Mesothelial cell of epicardium (in vitro differentiated cells): Measurements from ENCODE around the gene FOS. TPM values are rescaled to one million over a fixed set of nuclear protein-coding genes. Genes with fewer than 3 reads are reported as not detected.
A peak's percentile ranks its signal among the peaks of the same experiment; 100 is the strongest.

ENCODE experiments used
- DNase-seq, 2 experiments: peaks; one replicate each; pipeline ENCODE4 v3.0.0; 2021; ENCODE audit warnings: low spot score in 2 of 2; ENCODE audit not compliant: unreplicated experiment in 2 of 2
- H3K27ac Mint-ChIP-seq: 2 replicates; pipeline ENCODE4 v1.8.0; 2021; ENCODE audit warnings: mixed read lengths
- H3K27me3 Mint-ChIP-seq: 2 replicates; pipeline ENCODE4 v1.8.0; 2021; ENCODE audit warnings: low read depth, mixed read lengths
- H3K36me3 Mint-ChIP-seq: 2 replicates; pipeline ENCODE4 v1.8.0; 2021; ENCODE audit warnings: mixed read lengths
- H3K4me1 Mint-ChIP-seq: 2 replicates; pipeline ENCODE4 v1.8.0; 2021; ENCODE audit warnings: mixed read lengths
- H3K4me3 Mint-ChIP-seq: 2 replicates; pipeline ENCODE4 v1.8.0; 2021; ENCODE audit warnings: mild to moderate bottlenecking, moderate library complexity, mixed read lengths
- H3K9me3 Mint-ChIP-seq: 2 replicates; pipeline ENCODE4 v1.8.0; 2021; ENCODE audit warnings: mixed read lengths
- CTCF ChIP-seq: fragments of 200-600 bp; sonication (generic); IDR thresholded peaks from one replicate; pipeline ENCODE4 v1.5.0; 2021; ENCODE audit warnings: antibody characterized with exemption; ENCODE audit not compliant: unreplicated experiment
- total RNA-seq: library from RNA; stranded (reverse); gene quantifications from 3 replicates; pipeline ENCODE4 v1.2.1, GENCODE V29; 2021

Gene FOS
- total RNA-seq, 1 donor from 2014 or later, result 789 TPM

DNA sequence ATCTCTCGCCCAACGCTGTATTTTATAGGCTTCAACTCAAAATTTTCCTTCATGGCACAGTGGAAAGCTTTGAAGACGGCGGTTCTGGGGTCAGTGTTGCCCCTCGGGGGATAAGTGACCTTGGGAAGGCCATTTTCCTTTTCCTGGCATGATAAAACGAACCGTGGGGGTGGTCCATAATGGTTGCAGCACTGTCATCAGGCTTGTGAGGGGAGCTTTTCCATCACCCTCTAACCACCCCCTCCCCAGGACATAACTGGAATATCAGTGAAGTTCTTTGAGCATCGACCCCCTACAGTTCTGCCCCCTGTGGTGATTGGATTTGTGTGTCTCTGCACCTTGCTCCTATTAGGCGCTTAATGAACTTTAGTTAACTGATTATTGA is 16.0 kb downstream of the FOS start:
- H3K4me1 Mint-ChIP-seq, result peaks cover 38% of the 10 kb centered on the region
- DNase-seq, result no peak
- peak; percentile 17 for TF ChIP-seq CTCF
- H3K4me3 Mint-ChIP-seq, result peak overlapping the region; percentile 78
- H3K9me3 Mint-ChIP-seq, result no peaks in the 10 kb centered on the region
- no peaks in the 10 kb centered on the region for H3K36me3 Mint-ChIP-seq
- peak overlapping the region; percentile 94 for H3K27ac Mint-ChIP-seq
- H3K27me3 Mint-ChIP-seq, result no peaks in the 10 kb centered on the region

GRCh38 chr14:75295061-75295461 is 16.4 kb downstream of the FOS start:
- Mint-ChIP-seq H3K27me3 (no peaks in the 10 kb centered on the region), H3K4me3 (peak overlapping the region; percentile 78), H3K27ac (peak overlapping the region; percentile 94), H3K4me1 (peaks cover 39% of the 10 kb centered on the region), H3K36me3 (no peaks in the 10 kb centered on the region), H3K9me3 (no peaks in the 10 kb centered on the region)
- DNase-seq, result peak in 1 of 2 experiments; percentile 63
- no peak for TF ChIP-seq CTCF

GRCh38 chr14:75295491-75296345 is 17.1 kb downstream of the FOS start:
- TF ChIP-seq CTCF, result peak; percentile 86
- Mint-ChIP-seq H3K4me1 (peaks cover 39% of the 10 kb centered on the region), H3K4me3 (peak overlapping the region; percentile 78), H3K9me3 (no peaks in the 10 kb centered on the region), H3K27me3 (no peaks in the 10 kb centered on the region), H3K27ac (peak overlapping the region; percentile 94), H3K36me3 (no peaks in the 10 kb centered on the region)
- peak; percentile 64 to 87 for DNase-seq

- Mint-ChIP-seq H3K9me3 (no peaks in the 10 kb centered on the region), H3K36me3 (no peaks in the 10 kb centered on the region), H3K4me1 (peaks cover 44% of the 10 kb centered on the region), H3K27ac (no peak overlapping the region), H3K27me3 (no peaks in the 10 kb centered on the region), H3K4me3 (no peak overlapping the region)
- DNase-seq, result no peak
- TF ChIP-seq CTCF, result no peak
Observed at GRCh38 chr14:75297411-75298040, 18.9 kb downstream of the FOS start.

- H3K27ac Mint-ChIP-seq, result peak overlapping the region; percentile 92
- TF ChIP-seq CTCF, result no peak
- H3K27me3 Mint-ChIP-seq, result no peaks in the 10 kb centered on the region
- peak; percentile 46 to 61 for DNase-seq
- no peaks in the 10 kb centered on the region for H3K36me3 Mint-ChIP-seq
- no peaks in the 10 kb centered on the region for H3K9me3 Mint-ChIP-seq
- H3K4me1 Mint-ChIP-seq, result peaks cover 42% of the 10 kb centered on the region
- no peak overlapping the region for H3K4me3 Mint-ChIP-seq
Observed at GRCh38 chr14:75298187-75298965, 19.7 kb downstream of the FOS start.
